CD14-positive monocyte (primary cell): ENCODE measurements around the gene ACSS2. TPM values are rescaled to one million over a fixed set of nuclear protein-coding genes. Genes with fewer than 3 reads are reported as not detected.
"Not testable (repeated sequence)": the region's sequence is repeated elsewhere in the genome, so short reads cannot be mapped to it uniquely, and the experiment has no call there.

Experiments used
- DNase-seq, 3 donors: peaks; one replicate each; pipeline ENCODE4 v3.0.0-alpha.2; 2011 to 2022
- H2AFZ ChIP-seq: 2 replicates; pipeline ENCODE4 v1.6.0; 2012; ENCODE audit warnings: mild to moderate bottlenecking, low read depth, low read length, inconsistent platforms; ENCODE audit not compliant: insufficient read depth, poor library complexity, severe bottlenecking
- H3K27ac ChIP-seq, 2 donors: 1 replicate in 1 of 2; 2 replicates in 1 of 2; pipeline ENCODE4 v1.5.1; 2012 to 2013; ENCODE audit warnings: low read length in 2 of 2, control low read depth in 1 of 2, inconsistent platforms in 1 of 2, low read depth in 1 of 2, mild to moderate bottlenecking in 1 of 2
- H3K27me3 ChIP-seq, 2 donors: one replicate each; pipeline versions ENCODE4 v1.6.0 to v1.6.1; 2011 to 2013; ENCODE audit warnings: low read length in 2 of 2; ENCODE audit not compliant: control insufficient read depth in 2 of 2, insufficient read depth in 2 of 2
- H3K36me3 ChIP-seq, 2 donors: replicated peaks in 1 of 2; 1 replicate in 1 of 2; 2 replicates in 1 of 2; pipeline versions ENCODE4 v1.5.1 to v1.6.1; 2012 to 2013; ENCODE audit warnings: low read length in 2 of 2, control low read depth in 1 of 2, inconsistent platforms in 1 of 2, mild to moderate bottlenecking in 1 of 2; ENCODE audit not compliant: insufficient read depth in 2 of 2, control insufficient read depth in 1 of 2
- H3K4me1 ChIP-seq, 2 donors: 1 replicate in 1 of 2; 2 replicates in 1 of 2; pipeline versions ENCODE4 v1.5.1 to v1.6.1; 2012 to 2013; ENCODE audit warnings: low read length in 2 of 2, control low read depth in 1 of 2, inconsistent platforms in 1 of 2, mild to moderate bottlenecking in 1 of 2, moderate library complexity in 1 of 2; ENCODE audit not compliant: insufficient read depth in 2 of 2, control insufficient read depth in 1 of 2
- H3K4me2 ChIP-seq: replicated peaks from 2 replicates; pipeline ENCODE3; 2012; ENCODE audit warnings: low read length, moderate library complexity, mild to moderate bottlenecking; ENCODE audit not compliant: poor library complexity, severe bottlenecking; ENCODE audit errors: extremely low read depth
- H3K4me3 ChIP-seq, 3 experiments: fragments of 200-600 bp in 1 of 3; sonication (generic) in 1 of 3; replicated peaks in 1 of 3; 1 replicate in 2 of 3; 2 replicates in 1 of 3; pipeline ENCODE4 v1.5.1; 2011 to 2013; ENCODE audit warnings: low read length in 3 of 3, mild to moderate bottlenecking in 3 of 3, control low read depth in 2 of 3, low read depth in 2 of 3, inconsistent platforms in 1 of 3, moderate library complexity in 1 of 3
- H3K79me2 ChIP-seq: 2 replicates; pipeline ENCODE4 v1.6.0; 2012; ENCODE audit warnings: mild to moderate bottlenecking, control low read depth, inconsistent platforms, low read length, moderate library complexity; ENCODE audit not compliant: insufficient read depth
- H3K9ac ChIP-seq: 2 replicates; pipeline ENCODE4 v1.6.0; 2017; ENCODE audit warnings: low read length, mild to moderate bottlenecking; ENCODE audit not compliant: insufficient read depth, poor library complexity, severe bottlenecking
- H3K9me3 ChIP-seq, 2 donors: replicated peaks in 1 of 2; 1 replicate in 1 of 2; 2 replicates in 1 of 2; pipeline versions ENCODE4 v1.5.1 to v1.6.1; 2012 to 2013; ENCODE audit warnings: low read length in 2 of 2, control low read depth in 1 of 2; ENCODE audit not compliant: control insufficient read depth in 1 of 2, insufficient read depth in 1 of 2
- H4K20me1 ChIP-seq: 2 replicates; pipeline ENCODE4 v1.6.0; 2012; ENCODE audit warnings: mild to moderate bottlenecking, low read length, control low read depth, moderate library complexity; ENCODE audit not compliant: insufficient read depth
- H3K27ac Mint-ChIP-seq, 7 donors: one replicate each; pipeline ENCODE4 v1.8.0; 2020; ENCODE audit warnings: mild to moderate bottlenecking in 7 of 7, mixed read lengths in 7 of 7, moderate library complexity in 6 of 7, inconsistent platforms in 2 of 7
- H3K27me3 Mint-ChIP-seq, 3 donors: one replicate each; pipeline ENCODE4 v1.8.0; 2021 to 2022; ENCODE audit warnings: low read depth in 3 of 3, mild to moderate bottlenecking in 3 of 3, mixed read lengths in 3 of 3, moderate library complexity in 3 of 3, inconsistent platforms in 1 of 3
- H3K36me3 Mint-ChIP-seq, 2 donors: one replicate each; pipeline ENCODE4 v1.8.0; 2020; ENCODE audit warnings: mixed read lengths in 2 of 2, inconsistent platforms in 1 of 2, mild to moderate bottlenecking in 1 of 2
- H3K4me1 Mint-ChIP-seq: one replicate; pipeline ENCODE4 v1.8.0; 2020; ENCODE audit warnings: mild to moderate bottlenecking, mixed read lengths
- H3K4me3 Mint-ChIP-seq, 2 donors: one replicate each; pipeline ENCODE4 v1.8.0; 2020; ENCODE audit warnings: mild to moderate bottlenecking in 2 of 2, mixed read lengths in 2 of 2, moderate library complexity in 1 of 2
- H3K9me3 Mint-ChIP-seq, 7 donors: one replicate each; pipeline ENCODE4 v1.8.0; 2020 to 2022; ENCODE audit warnings: mixed read lengths in 7 of 7, mild to moderate bottlenecking in 6 of 7, moderate library complexity in 6 of 7, inconsistent platforms in 2 of 7
- WGBS: methylation state at CpG from one replicate; pipeline ENCODE4 v1.1.5; 2013; ENCODE audit warnings: missing lambda C conversion rate; ENCODE audit not compliant: insufficient coverage; 5-methylcytosine and 5-hydroxymethylcytosine counted together
- intact Hi-C, 2 donors: fragments of 100-400 bp; cut with micrococcal nuclease; formaldehyde crosslinking; loops; one replicate each; pipeline versions ENCODE4 v1.15.0 to v1.15.1; 2023
- polyA plus RNA-seq, 3 donors: library from polyadenylated mRNA; depleted of rRNA in 1 of 3; unstranded in 2 of 3; stranded (reverse) in 1 of 3; fragments of 300-500 nt in 2 of 3; fragments of >200 nt in 1 of 3; fragmentation: Illumina TruSeq in 2 of 3; gene quantifications; 1 replicate in 2 of 3; 2 replicates in 1 of 3; pipeline ENCODE4 v1.2.3, GENCODE V29; 2012 to 2021
- TF ChIP-seq, protein P1 (sequence below): fragments of 200-600 bp; IDR thresholded peaks from one replicate; pipeline ENCODE4 v1.8.0; 2022; ENCODE audit warnings: antibody characterized with exemption, mild to moderate bottlenecking

Gene ACSS2
- polyA plus RNA-seq, 3 donors: 37.7 to 67.2 (median 48.4) TPM

DNA sequence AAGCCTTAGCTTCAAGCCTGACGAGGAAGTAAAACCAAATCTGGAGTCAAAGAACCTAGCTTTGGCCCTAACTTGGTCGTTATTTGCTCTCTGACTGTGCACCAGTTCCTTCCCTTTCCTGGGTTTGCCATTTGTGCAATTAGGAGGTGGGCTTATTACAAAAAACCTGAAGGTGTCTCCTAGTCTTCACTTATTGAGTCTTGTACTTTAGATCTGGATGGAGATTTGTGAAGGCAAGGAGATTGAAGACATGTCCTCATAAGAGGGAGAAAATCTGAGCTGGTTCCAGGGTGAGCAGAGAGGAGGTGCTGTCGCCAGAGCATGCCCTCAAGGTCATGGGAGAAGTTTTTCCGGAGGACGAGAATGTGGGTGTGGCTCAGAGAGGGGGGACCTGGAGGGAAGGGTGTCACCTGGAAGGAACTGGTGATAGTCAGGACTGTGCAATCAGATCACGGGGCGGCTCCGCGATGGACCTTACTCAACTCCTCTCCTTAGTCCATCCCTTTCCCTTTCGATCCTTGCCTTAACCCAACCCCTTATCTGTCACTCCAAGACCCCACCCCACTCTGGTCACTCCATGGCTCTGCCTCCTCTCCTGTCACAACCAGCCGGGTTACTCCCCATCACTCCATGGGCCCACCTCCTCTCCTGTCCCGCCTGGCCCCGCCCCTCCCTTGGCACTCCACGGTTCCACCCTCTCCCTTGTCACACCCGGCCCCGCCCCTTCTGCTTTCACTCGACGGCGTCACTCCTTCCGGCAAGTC is 588 bp upstream of the ACSS2 start:
- TF ChIP-seq, protein P1, sequence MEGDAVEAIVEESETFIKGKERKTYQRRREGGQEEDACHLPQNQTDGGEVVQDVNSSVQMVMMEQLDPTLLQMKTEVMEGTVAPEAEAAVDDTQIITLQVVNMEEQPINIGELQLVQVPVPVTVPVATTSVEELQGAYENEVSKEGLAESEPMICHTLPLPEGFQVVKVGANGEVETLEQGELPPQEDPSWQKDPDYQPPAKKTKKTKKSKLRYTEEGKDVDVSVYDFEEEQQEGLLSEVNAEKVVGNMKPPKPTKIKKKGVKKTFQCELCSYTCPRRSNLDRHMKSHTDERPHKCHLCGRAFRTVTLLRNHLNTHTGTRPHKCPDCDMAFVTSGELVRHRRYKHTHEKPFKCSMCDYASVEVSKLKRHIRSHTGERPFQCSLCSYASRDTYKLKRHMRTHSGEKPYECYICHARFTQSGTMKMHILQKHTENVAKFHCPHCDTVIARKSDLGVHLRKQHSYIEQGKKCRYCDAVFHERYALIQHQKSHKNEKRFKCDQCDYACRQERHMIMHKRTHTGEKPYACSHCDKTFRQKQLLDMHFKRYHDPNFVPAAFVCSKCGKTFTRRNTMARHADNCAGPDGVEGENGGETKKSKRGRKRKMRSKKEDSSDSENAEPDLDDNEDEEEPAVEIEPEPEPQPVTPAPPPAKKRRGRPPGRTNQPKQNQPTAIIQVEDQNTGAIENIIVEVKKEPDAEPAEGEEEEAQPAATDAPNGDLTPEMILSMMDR: peak; percentile 10
- H3K4me1 ChIP-seq: peaks cover 50 to 51% of the 10 kb centered on the region in 2 donors
- peak overlapping the region; percentile 77 for H3K4me2 ChIP-seq
- H3K4me1 Mint-ChIP-seq: peaks cover 67% of the 10 kb centered on the region
- H3K27ac Mint-ChIP-seq: peak overlapping the region; percentile 99 to 100 (median 100)
- intact Hi-C loops: loop anchor here (2.0 to 5.0 kb wide), 5 partner anchors 15 to 741 kb away; partner anchors contain the start of genes EDEM2 (in 1 of the 2) and SPAG4 (in 1 of the 2)
- H3K27ac ChIP-seq: peak overlapping the region; percentile 94 to 99
- peaks cover 6% of the 10 kb centered on the region for H4K20me1 ChIP-seq
- peak overlapping the region; percentile 96 to 100 for H3K4me3 Mint-ChIP-seq
- H3K9me3 Mint-ChIP-seq: peaks cover 0 to 2% (median 0%) of the 10 kb centered on the region in 7 donors
- WGBS: 0% methylated on average over 19 of the region's 20 CpGs
- no peaks in the 10 kb centered on the region for H3K27me3 ChIP-seq
- peak overlapping the region; percentile 68 for H3K9ac ChIP-seq
- no peaks in the 10 kb centered on the region for H3K36me3 ChIP-seq
- H3K36me3 Mint-ChIP-seq: peaks cover 4 to 6% of the 10 kb centered on the region in 2 donors
- peak overlapping the region; percentile 22 for H2AFZ ChIP-seq
- peak; percentile 96 to 100 (median 99) for DNase-seq
- peaks cover 1 to 13% (median 9%) of the 10 kb centered on the region in 3 donors for H3K27me3 Mint-ChIP-seq
- peaks cover 40% of the 10 kb centered on the region for H3K79me2 ChIP-seq
- H3K9me3 ChIP-seq: no peaks in the 10 kb centered on the region
- H3K4me3 ChIP-seq: peak overlapping the region; percentile 43 to 79 (median 51)

GRCh38 chr20:34880215-34880850 is 3.9 kb downstream of the ACSS2 start:
- H3K36me3 Mint-ChIP-seq: peaks cover 26 to 49% of the 10 kb centered on the region in 2 donors
- no peak overlapping the region for H3K4me3 ChIP-seq
- H3K9me3 ChIP-seq: no peaks in the 10 kb centered on the region
- H3K4me2 ChIP-seq: no peak overlapping the region
- no peak for DNase-seq
- H3K4me1 Mint-ChIP-seq: peaks cover 29% of the 10 kb centered on the region
- peaks cover 0 to 2% (median 0%) of the 10 kb centered on the region in 7 donors for H3K9me3 Mint-ChIP-seq
- peaks cover 16 to 18% of the 10 kb centered on the region in 2 donors for H3K4me1 ChIP-seq
- no peak overlapping the region for H2AFZ ChIP-seq
- no peak overlapping the region for H3K9ac ChIP-seq
- WGBS: no CpG with 5 or more reads among the region's 6 CpGs
- H3K27ac Mint-ChIP-seq: no peak overlapping the region
- TF ChIP-seq, protein P1: no peak
- no peaks in the 10 kb centered on the region for H3K27me3 Mint-ChIP-seq
- peaks cover 49% of the 10 kb centered on the region for H3K79me2 ChIP-seq
- no peak overlapping the region for H3K27ac ChIP-seq
- H3K27me3 ChIP-seq: no peaks in the 10 kb centered on the region
- peaks cover 6% of the 10 kb centered on the region for H4K20me1 ChIP-seq
- H3K36me3 ChIP-seq: peaks cover 27 to 37% of the 10 kb centered on the region in 2 donors
- no peak overlapping the region for H3K4me3 Mint-ChIP-seq
- intact Hi-C loops: no loop called here

DNA sequence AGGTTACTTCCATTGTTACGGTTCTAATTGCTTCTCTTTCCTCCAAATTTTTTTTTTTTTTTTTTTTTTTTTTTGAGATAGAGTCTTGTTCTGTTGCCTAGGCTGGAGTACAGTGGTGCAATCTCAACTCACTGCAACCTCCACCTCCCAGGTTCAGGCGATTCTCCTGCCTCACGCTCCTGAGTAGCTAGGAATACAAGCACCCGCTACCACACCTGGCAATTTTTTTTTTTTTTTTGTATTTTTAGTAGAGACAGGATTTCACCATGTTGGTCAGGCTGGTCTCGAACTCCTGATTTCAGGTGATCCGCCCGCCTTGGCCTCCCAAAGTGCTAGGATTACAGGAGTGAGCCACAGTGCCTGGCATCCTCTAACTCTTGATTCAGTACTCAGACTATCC is 4.6 kb downstream of the ACSS2 start:
- H3K27me3 ChIP-seq, H3K4me2 ChIP-seq, H3K9me3 Mint-ChIP-seq, H3K4me3 ChIP-seq, H3K27ac ChIP-seq, H3K9ac ChIP-seq, H3K27me3 Mint-ChIP-seq, H4K20me1 ChIP-seq, H2AFZ ChIP-seq, DNase-seq, H3K9me3 ChIP-seq, H3K4me3 Mint-ChIP-seq, intact Hi-C loops: not testable (repeated sequence)
- H3K4me1 Mint-ChIP-seq: peaks cover 23% of the 10 kb centered on the region
- Histone ChIP-seq H3K36me3 (peaks cover 32 to 44% of the 10 kb centered on the region in 2 donors), H3K79me2 (peaks cover 49% of the 10 kb centered on the region), H3K4me1 (peaks cover 10 to 12% of the 10 kb centered on the region in 2 donors)
- H3K36me3 Mint-ChIP-seq: peaks cover 30 to 53% of the 10 kb centered on the region in 2 donors
- WGBS: 80% methylated on average over 1 of the region's 7 CpGs
- H3K27ac Mint-ChIP-seq: peak overlapping the region in 1 of 7 donors; percentile 30
